ENCODE data around the gene DLL3.

DNA sequence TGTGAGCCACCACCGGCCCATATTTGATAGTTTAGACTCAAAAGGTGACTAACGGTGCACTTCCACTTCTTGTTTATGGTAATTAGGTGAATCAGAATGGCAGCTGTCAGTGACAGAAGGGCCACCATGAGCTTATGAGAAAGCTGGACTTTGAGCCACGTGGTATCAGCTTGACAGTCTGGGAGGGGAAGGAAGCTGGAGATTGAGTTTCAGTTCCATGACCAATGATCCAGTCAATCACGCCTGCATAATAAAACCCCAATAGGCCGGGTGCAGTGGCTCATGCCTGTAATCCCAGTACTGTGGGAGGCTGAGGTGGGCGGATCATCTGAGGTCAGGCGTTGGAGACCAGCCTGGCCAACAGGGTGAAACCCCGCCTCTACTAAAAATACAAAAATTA, 25.7 kb downstream of the DLL3 start:
- TF ChIP-seq, protein P1, sequence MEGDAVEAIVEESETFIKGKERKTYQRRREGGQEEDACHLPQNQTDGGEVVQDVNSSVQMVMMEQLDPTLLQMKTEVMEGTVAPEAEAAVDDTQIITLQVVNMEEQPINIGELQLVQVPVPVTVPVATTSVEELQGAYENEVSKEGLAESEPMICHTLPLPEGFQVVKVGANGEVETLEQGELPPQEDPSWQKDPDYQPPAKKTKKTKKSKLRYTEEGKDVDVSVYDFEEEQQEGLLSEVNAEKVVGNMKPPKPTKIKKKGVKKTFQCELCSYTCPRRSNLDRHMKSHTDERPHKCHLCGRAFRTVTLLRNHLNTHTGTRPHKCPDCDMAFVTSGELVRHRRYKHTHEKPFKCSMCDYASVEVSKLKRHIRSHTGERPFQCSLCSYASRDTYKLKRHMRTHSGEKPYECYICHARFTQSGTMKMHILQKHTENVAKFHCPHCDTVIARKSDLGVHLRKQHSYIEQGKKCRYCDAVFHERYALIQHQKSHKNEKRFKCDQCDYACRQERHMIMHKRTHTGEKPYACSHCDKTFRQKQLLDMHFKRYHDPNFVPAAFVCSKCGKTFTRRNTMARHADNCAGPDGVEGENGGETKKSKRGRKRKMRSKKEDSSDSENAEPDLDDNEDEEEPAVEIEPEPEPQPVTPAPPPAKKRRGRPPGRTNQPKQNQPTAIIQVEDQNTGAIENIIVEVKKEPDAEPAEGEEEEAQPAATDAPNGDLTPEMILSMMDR (IDR thresholded peaks at IDR 0.05), result no peak
- no peak for TF ChIP-seq POLR2A (IDR thresholded peaks at IDR 0.05)

Measured in heart left ventricle (tissue), 13 donors.